ENCODE results near the gene MEI1.

GRCh38 chr22:41656556-41656955 lies 42.7 kb upstream of the MEI1 start:
- TF ChIP-seq CTCF (IDR thresholded peaks at IDR 0.05) (no peak), POLR2A (IDR thresholded peaks at IDR 0.05) (no peak)

Data from stomach (tissue), 4 donors.